ENCODE data around the gene SLC9A8. TPM values are rescaled to one million over a fixed set of nuclear protein-coding genes. Genes with fewer than 3 reads are reported as not detected.

SLC9A8 gene
- total RNA-seq, 1 experiment from 2014 or later = 6.7 TPM

DNA sequence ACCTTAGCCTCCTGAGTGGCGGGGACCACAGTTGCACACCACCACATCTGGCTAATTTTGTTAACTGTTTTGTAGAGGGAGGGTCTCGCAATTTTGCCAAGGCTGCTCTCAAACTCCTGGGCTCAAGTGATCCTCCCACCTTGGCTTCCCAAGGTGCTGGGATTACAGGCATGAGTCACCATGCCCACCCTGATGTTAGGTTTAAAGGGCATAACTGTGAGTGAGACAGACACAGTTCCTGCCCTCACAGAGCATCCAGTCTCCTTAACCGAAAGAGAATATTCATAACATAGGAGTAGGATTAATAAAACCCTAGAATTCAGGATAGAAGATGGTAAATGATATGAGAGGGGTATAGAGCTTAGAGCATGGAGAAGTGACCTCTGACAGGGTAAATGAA lies 105.8 kb downstream of the SLC9A8 start:
- Histone ChIP-seq H3K9ac (ENCODE audit: low read length) (no peak overlapping the region), H3K4me3 (replicated peaks in 1 of 2; ENCODE audit: low read depth in 1 of 2, low read length in 2 of 2) (no peak overlapping the region), H2AFZ (ENCODE audit: low read depth, low read length, poor library complexity, severe bottlenecking) (no peak overlapping the region), H4K20me1 (ENCODE audit: insufficient read depth) (no peaks in the 10 kb centered on the region), H3K79me2 (ENCODE audit: insufficient read depth, low read length) (peaks cover 18% of the 10 kb centered on the region), H3K27me3 (ENCODE audit: insufficient read depth, low read length) (no peaks in the 10 kb centered on the region), H3K36me3 (ENCODE audit: control insufficient read depth in 1 of 2, insufficient read depth in 2 of 2, low read length in 2 of 2) (no peaks in the 10 kb centered on the region), H3K9me2 (ENCODE audit: insufficient read depth) (no peaks in the 10 kb centered on the region), H3K4me1 (ENCODE audit: control insufficient read depth in 1 of 2, insufficient read depth in 2 of 2, low read length in 2 of 2) (peaks cover 11 to 26% of the 10 kb centered on the region in 2 experiments), H3K27ac (ENCODE audit: low read depth, low read length) (no peak overlapping the region), H3K4me2 (ENCODE audit: low read length) (no peak overlapping the region), H3K9me3 (ENCODE audit: control insufficient read depth in 1 of 2, insufficient read depth in 1 of 2, low read depth in 1 of 2, low read length in 2 of 2) (no peaks in the 10 kb centered on the region)
- BruUV-seq (replicated peaks) = no TSS peak
- intact Hi-C loops (cut with micrococcal nuclease) = no loop called here
- ChIA-PET POLR2A (no interaction called here), RAD21 (ENCODE audit: low non-redundant PET in 1 of 2, low total read pairs in 2 of 2, uncharacterized antibody in 2 of 2, unreplicated experiment in 2 of 2) (no interaction called here), CTCF (no interaction called here)
- no peak for DNase-seq (ENCODE audit: low read depth, low spot score)
- no peak for TF ChIP-seq ATF3 (IDR thresholded peaks at IDR 0.05)
- no peak for TF ChIP-seq CEBPB (IDR thresholded peaks at IDR 0.05; ENCODE audit: low read depth)
- TF ChIP-seq TCF7L2 (IDR thresholded peaks at IDR 0.05; ENCODE audit: borderline replicate concordance, extremely low read depth, insufficient read depth, insufficient read length) = no peak
- no peak for TF ChIP-seq ZFX (IDR thresholded peaks at IDR 0.05)
- no peak for TF ChIP-seq FOSL1 (IDR thresholded peaks at IDR 0.05; ENCODE audit: low read depth)
- TF ChIP-seq CBX3 (IDR thresholded peaks at IDR 0.05; ENCODE audit: low read depth) = no peak
- TF ChIP-seq, protein P1, sequence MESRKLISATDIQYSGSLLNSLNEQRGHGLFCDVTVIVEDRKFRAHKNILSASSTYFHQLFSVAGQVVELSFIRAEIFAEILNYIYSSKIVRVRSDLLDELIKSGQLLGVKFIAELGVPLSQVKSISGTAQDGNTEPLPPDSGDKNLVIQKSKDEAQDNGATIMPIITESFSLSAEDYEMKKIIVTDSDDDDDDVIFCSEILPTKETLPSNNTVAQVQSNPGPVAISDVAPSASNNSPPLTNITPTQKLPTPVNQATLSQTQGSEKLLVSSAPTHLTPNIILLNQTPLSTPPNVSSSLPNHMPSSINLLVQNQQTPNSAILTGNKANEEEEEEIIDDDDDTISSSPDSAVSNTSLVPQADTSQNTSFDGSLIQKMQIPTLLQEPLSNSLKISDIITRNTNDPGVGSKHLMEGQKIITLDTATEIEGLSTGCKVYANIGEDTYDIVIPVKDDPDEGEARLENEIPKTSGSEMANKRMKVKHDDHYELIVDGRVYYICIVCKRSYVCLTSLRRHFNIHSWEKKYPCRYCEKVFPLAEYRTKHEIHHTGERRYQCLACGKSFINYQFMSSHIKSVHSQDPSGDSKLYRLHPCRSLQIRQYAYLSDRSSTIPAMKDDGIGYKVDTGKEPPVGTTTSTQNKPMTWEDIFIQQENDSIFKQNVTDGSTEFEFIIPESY (IDR thresholded peaks at IDR 0.05; ENCODE audit: extremely low read depth, insufficient replicate concordance, low read length) = no peak
- TF ChIP-seq, protein P2, sequence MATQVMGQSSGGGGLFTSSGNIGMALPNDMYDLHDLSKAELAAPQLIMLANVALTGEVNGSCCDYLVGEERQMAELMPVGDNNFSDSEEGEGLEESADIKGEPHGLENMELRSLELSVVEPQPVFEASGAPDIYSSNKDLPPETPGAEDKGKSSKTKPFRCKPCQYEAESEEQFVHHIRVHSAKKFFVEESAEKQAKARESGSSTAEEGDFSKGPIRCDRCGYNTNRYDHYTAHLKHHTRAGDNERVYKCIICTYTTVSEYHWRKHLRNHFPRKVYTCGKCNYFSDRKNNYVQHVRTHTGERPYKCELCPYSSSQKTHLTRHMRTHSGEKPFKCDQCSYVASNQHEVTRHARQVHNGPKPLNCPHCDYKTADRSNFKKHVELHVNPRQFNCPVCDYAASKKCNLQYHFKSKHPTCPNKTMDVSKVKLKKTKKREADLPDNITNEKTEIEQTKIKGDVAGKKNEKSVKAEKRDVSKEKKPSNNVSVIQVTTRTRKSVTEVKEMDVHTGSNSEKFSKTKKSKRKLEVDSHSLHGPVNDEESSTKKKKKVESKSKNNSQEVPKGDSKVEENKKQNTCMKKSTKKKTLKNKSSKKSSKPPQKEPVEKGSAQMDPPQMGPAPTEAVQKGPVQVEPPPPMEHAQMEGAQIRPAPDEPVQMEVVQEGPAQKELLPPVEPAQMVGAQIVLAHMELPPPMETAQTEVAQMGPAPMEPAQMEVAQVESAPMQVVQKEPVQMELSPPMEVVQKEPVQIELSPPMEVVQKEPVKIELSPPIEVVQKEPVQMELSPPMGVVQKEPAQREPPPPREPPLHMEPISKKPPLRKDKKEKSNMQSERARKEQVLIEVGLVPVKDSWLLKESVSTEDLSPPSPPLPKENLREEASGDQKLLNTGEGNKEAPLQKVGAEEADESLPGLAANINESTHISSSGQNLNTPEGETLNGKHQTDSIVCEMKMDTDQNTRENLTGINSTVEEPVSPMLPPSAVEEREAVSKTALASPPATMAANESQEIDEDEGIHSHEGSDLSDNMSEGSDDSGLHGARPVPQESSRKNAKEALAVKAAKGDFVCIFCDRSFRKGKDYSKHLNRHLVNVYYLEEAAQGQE (IDR thresholded peaks at IDR 0.05; ENCODE audit: low read depth) = no peak
- TF ChIP-seq POLR2AphosphoS5 (IDR thresholded peaks at IDR 0.05; ENCODE audit: low read depth, low read length) = no peak
- TF ChIP-seq POLR2A (IDR thresholded peaks at IDR 0.05; ENCODE audit: borderline replicate concordance, extremely low read depth, insufficient read depth, insufficient read length) = no peak
- no peak for TF ChIP-seq EZH2 (IDR thresholded peaks at IDR 0.05)
- no peak for ATAC-seq
